ENCODE data around the gene FUT1.
"Not testable (repeated sequence)": the region's sequence is repeated elsewhere in the genome, so short reads cannot be mapped to it uniquely, and the experiment has no call there.

FUT1 gene

DNA sequence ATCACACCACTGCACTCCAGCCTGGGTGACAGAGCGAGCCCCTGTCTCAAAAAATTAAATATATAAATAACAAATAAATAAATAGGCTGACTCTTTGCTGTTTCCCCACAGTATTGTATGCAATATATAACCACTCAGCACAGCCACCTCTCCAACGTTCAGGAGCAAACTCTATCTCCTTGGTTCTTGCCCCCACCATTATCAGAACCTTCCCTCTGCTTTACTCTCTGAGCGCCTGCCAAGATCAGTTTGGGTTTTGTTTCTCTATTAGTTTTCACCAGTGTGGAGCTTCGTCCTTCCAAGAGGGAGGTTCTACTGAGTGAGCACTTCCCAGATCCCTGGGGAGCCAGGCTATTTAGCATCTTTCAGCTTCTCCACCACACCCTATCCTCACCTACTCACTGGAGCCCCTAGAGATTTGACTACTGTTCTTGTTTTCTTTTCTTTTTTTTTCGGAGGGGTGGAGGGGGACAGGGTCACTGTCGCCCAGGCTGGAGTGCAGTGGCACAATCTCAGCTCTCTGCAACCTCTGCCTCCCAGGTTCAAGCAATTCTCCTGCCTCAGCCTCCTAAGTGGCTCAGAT, 15.8 kb upstream of the FUT1 start:
- DNase-seq: not testable (repeated sequence)

DNA sequence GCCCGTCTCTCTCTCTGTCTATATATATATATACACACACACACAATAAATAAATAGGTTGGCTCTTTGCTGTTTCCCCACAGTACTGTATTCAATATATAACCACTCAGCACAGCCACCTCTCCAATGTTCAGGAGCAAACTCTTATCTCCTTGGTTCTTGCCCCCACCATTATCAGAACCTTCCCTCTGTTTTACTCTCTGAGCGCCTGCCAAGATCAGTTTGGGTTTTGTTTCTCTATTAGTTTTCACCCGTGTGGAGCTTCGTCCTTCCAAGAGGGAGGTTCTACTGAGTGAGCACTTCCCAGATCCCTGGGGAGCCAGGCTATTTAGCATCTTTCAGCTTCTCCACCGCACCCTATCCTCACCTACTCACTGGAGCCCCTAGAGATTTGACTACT, 13.4 kb upstream of the FUT1 start:
- not testable (repeated sequence) for DNase-seq

DNA sequence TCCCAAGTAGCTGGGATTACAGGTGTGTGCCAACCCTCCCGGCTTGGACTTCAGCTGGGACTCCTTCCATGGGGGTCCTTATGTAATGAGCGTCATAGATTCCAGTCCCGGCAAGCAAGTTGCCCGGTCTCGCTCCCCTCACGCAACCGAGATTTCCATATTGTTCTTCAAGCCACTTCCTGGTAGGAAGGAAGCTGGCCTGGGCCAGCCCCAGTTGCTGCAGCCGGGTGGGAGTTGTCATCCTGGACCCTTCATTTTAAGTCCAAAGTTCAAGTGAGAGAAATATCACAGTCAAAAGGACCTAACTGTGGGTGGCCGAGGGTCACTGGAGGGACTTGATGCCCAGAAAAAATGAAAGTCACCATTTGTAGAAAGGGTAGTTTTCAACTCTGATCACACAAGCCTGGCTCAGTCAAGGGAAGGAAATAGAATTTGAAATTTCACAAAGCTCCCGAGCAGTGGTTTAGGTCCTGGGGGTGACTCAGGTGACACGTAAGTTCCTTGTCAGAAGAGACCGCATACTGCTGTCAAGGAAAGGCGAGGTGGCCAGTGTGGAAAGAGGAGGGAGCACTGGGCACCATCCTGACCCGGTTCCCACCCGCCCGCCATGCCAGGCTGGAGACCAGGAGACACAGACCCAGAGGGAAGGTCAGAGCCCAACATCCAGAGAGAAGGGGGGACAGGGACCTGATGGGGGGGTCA, 8.2 kb upstream of the FUT1 start:
- DNase-seq: no peak

DNA sequence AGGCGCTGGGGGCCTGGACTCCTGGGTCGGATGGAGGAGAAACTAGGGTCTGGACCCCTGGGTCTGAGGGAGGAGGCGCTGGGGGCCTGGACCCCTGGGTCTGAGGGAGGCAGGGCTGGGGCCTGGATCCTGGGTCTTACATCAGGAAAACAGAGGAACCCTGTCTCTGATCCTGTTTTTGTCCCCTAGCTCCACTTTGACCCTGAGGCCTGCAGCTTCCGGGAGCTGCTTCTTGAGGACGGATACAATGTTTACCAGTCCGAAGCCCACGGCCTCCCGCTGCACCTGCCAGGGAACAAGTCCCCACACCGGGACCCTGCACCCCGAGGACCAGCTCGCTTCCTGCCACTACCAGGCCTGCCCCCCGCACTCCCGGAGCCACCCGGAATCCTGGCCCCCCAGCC, 5.3 kb upstream of the FUT1 start:
- DNase-seq: no peak

DNA sequence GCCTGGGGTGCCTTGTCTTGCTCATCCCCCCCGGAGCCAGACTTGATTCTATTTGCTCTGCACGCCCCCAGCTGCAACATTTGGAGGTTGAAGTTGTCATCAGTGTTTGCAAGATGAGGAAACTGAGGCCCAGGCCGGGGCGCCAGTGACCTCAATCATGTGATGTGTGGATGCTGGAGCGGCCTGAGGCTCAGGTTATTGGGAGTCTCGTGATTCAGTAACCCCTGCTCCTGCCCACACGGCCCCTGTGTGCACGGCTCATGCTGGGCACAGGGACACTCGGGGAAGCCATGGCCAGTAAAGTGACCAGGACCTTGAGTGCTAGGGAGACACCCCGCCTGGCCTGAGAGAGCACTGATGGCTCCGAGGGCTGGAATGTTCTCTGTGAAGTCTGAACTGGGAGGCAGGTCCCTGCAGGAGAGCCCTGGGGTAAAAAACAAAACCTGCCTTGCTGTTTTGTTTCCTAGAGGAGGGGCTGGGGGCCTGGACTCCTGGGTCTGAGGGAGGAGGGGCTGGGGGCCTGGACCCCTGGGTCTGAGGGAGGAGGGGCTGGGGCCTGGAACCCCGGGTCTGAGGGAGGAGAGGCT, 4.7 kb upstream of the FUT1 start:
- no peak for DNase-seq

DNA sequence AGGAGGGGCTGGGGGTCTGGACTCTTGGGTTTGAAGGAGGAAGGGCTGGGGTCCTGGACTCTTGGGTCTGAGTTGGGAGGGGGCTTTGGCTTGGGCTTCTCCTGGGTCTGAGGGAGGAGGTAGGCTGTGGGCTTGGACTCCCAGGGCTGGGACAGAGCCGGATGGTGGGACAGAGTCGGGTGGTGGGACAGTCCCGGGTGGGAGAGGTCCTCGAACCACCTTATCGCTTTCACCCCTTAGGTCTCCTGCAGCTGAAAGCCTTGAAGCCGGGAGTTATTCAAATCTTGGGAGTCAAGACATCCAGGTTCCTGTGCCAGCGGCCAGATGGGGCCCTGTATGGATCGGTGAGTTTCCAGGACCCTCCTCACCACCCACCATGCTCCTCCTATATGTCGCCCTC, 4.2 kb upstream of the FUT1 start:
- DNase-seq: no peak

DNA sequence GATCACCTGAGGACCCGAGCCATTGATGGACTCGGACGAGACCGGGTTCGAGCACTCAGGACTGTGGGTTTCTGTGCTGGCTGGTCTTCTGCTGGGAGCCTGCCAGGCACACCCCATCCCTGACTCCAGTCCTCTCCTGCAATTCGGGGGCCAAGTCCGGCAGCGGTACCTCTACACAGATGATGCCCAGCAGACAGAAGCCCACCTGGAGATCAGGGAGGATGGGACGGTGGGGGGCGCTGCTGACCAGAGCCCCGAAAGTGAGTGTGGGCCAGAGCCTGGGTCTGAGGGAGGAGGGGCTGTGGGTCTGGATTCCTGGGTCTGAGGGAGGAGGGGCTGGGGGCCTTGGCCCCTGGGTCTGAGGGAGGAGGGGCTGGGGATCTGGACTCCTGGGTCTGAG, 3.8 kb upstream of the FUT1 start:
- DNase-seq: no peak

DNA sequence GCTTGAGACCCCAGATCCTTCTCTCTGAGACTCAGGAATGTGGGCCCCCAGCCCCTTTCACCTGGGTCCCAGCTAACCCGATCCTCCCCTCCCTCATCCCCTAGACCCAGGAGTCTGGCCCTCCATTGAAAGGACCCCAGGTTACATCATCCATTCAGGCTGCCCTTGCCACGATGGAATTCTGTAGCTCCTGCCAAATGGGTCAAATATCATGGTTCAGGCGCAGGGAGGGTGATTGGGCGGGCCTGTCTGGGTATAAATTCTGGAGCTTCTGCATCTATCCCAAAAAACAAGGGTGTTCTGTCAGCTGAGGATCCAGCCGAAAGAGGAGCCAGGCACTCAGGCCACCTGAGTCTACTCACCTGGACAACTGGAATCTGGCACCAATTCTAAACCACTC, 3.3 kb upstream of the FUT1 start:
- no peak for DNase-seq

DNA sequence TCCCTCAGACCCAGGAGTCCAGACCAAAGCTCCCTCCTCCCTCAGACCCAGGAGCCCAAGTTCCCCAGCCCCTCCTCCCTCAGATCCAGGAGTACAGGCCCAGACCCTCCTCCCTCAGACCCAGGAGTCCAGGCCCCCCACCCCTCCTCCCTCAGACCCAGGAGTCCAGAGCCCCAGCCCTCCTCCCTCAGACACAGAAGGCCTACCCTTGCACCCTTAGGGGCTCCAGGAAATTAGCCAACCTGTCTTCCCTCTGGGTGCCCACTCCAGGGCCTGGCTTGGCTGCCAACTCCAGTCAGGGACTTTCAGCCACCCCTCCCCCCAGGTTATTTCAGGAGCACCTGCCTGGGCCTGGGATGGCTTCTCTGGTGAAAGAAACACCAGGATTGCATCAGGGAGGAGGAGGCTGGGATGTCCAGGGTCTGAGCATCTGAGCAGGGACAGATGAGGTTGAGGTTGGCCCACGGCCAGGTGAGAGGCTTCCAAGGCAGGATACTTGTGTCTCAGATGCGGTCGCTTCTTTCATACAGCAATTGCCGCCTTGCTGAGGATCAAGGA, 2.7 kb upstream of the FUT1 start, which contains the start of gene FGF21:
FGF21 (plus strand) TSS at position 441 of the 558 bp plus-strand sequence. CDS start 713 bp downstream, outside the sequence.
- no peak for DNase-seq

DNA sequence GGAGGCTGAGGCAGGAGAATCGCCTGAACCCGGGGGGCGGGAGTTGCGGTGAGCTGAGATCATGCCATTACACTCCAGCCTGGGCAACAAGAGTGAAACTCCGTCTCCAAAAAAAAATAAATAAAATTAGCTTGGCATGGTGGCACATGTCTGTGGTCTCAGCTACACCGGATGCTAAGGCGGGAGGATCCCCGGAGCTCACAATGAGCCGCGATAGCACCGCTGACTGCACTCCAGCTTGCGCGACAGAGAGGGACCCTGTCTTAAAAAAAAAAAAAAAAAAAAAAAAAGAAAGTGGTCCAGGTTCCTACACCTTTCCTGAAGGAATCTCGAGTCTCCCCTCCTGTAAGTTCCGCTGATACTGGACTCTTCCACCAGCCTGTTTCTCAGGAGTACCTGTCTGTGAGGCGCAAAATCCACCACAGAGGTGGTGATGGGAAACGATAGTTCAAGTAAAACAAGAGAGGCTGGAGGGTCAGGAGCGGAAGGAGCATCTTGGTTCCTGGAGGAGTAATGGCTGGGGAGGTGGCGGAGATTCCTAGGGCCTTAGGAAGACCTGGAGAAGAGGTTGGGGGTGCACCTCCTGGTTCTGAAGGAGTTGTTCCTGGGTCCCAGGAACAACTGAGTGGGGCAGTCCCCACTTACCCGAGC, 471 bp downstream of the FUT1 start:
- no peak for DNase-seq

DNA sequence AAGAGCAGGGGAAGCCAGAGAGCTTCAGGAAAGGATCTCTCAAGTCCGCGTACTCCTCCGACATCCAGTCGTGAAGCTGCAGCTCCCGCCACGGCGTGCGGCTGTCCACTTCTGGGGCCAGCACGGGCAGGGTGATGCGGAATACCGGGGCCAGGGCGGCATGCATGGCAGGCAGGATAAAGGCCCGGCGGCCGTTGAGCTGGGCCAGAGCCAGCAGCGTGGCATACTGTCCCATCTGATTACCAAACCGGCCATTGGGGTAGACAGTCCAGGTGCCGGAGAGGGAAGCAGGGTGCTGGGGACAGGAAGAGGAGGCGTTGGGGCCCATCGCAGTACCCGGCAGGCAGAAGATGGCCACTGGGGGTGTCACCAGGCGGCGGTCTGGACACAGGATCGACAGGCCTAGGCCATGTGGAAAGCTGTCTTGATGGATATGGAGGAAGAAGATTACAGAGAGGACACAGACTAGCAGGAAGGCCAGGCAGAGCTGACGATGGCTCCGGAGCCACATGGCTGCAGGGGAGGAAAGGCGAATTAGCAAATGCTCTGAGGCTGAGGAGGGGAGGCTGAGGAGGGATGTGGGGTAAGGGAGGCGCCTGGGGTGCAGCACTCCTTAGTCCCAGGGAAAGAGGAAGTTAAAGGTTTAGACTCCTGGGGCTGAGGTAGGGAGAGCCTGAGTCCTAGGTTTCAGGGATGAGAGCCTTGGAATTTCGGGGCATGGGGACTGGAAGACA, 1.5 kb downstream of the FUT1 start:
- DNase-seq: no peak

DNA sequence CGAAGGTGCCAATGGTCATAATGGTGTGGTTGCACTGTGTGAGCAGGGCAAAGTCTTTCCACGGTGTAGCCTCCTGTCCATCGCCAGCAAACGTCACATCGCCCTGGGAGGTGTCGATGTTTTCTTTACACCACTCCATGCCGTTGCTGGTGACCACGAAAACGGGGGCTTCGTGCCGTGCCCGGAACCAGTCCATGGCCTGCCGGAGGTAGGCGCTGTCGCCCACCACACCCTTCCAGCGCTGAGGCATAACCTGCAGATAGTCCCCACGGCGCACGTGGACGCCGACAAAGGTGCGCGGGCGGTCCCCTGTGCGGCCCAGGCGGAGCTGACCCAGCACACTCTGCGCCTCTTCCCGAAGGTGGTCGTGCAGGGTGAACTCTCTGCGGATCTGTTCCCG, 2.1 kb downstream of the FUT1 start:
- DNase-seq: no peak

DNA sequence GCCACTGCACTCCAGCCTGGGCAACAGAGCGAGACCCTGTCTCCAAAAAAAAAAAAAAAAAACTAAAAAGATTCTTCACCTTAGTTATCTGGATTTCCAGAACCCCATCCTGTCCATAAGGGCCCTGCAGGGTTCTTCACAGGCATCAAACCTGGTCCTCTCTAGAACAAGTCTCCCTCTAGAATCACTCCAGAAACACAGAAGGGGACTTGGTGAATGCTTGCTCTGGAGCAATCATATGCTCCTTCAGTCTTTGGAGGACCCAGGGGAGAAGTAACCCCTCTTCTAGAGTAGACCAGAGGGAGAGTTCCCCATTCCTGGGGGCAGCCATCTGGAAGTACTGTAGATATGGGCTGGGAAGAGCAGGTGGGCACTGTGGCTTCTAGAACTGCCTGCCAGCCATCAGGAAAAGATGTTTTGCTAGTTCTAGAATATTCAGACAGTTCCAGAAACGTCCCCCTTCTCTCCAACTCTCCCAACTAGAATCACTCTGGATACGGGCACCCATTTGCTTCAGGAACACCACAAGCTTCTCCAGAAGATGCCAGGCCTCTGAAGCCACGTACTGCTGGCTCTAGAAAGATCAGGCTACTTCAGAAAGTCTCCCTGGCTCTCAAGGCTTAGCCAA, 2.8 kb downstream of the FUT1 start:
- no peak for DNase-seq

DNA sequence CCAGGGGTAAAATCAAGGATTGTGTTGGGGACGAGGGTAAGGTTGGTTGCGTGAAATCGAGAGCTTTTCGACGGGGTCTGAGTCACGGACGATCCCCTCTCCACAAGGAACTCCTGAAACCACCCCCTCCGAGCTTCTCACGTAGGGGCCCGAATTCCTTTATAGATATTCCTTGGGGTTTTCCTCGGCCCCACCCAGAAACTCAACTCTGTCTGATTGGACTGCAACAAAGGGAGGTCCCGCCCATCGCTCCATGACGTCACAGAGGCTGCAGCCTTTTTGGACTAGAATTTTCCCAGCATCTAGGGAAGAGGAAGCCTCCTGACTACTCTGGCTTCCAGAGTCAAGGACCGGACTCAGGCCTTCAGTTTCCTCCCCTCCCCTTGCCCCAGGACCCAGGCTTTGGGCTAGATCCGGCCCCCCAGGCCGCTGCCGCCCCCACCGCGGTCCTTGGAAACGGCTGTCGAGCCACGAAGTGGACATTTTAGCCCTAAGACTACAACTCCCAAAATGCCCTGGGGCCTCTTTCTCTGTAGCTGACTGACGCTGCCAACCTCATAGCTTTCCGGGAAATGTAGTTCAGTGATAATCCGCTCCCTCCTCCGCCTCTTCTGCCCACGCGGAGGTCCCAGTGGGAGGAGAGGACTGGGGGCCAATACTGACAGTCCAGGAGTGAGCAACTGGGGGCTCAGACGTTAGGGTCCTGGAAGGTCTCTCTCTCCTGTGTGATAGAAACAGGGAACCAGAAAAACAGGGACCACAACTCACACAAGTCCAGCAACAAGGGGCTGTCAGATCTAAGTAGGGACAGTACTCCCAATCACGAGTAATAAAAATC, 5.5 kb downstream of the FUT1 start, which contains the start of gene IZUMO1:
IZUMO1 (minus strand) TSS at position 172 of the 838 bp plus-strand sequence. CDS start 1,050 bp downstream, outside the sequence.
- peak; percentile 79 for DNase-seq

DNA sequence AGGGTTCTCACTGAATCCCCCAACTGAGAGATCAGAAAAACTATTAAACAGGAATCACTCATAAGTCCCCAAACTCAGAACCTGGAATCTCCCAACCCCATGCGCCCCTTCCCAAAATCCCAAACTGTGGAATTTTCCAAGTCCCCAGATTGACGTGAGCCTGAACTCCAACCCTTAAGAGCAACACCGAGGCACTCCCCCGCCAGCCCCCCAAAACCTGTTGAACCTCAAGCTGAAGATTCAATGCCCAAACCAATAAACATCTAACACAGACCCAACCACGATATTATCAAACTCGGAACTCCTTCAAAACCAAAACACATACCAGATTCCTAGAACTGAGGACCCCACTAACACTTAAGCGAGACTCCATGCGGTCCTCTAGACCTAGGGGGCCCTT, 6.3 kb downstream of the FUT1 start:
- DNase-seq: no peak

DNA sequence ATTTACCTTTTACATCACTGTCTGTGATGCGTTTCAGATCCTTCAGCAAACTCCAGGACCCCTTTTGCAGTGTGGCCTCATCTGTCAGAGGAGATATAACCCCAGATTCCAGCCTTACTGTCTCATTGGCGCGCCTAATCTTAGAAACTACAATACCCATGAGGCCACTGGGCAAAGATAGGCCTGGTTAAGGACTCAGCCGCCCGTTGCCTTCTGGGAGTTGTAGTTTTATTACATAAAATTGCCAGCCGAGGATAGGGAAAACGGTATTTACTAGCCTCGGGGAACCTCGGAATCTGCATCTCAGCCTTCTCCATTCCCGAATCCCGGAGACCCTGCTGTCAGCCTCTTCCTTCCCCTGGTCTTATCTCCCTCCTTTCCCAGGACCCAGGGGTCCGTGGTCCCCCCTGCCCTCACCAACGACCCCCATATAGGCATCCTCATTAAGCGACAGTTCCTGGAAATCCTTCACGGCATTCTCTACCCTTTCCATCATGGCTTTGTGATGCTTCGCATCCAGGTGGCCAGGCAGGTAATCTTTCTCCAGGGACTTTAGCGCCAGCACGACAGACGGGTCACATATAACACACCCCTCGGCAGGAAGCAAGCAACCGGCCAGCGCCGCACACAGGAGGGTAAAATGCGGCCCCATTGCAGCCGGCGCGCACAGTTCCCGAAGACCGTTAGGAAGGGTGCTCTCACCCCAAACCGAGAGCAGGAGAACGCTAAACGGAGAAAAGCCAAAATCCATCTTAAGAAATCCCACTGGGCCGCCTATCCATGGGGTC, 7.0 kb downstream of the FUT1 start:
- DNase-seq: peak; percentile 75

DNA sequence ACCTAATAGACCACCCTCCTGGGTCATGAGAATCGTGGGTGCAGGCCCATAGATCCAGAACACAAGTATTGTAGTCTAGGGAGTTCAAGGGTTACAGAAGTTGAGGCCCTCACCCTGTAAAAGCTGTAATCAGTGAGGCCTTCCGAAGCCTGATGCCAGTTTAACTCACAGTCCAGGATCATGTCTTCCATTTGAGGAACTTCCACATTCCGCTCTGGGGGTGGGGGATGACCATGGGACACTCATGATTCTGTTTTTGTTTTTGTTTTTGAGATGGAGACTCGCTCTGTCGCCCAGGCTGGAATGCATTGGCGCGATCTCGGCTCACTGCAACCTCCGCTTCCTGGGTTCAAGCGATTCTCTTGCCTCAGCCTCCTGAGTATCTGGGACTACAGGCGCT, 10.3 kb downstream of the FUT1 start:
- DNase-seq: no peak

DNA sequence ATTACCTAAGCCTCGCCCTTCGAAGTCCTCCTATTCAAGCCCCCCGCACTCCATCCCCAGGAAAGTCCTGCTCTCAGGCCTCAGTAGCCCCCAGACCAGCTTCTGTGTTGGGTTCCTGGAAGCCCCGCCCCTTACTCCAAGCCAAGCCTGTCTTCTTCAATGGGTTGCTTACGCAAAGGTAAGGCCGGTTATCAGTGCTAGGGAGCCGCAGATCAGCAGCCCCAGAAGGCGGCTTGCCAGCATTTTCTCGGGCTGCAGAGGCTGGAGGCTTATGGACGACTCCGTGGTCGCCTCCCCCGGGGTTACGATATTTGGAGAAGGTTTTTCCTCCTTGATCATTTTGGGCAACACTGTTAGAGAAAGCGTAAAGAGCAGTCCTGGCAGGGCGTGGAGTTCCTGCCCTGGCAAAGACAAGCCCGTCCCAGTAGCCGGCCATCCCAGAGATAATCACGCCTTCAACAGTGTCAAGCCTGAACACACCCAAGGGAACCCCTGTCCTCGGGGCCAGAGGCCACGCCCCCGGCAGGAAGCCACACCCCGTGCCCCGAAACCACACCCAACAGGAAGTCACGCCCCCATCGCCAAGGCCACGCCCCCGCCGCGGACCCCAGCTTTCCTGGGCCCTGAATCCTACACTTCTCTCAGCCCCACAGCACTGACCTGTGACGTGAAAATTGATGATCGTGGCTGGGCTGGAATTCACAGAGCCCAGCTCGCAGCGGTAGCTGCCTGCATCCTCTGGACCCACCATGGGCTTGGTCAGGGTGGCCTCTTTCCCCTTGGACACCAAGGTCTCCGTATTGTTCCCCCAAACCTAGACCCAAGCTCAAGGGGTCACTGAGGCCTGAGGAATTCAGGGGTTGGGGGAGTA, 11.1 kb downstream of the FUT1 start:
- peak; percentile 77 for DNase-seq

All from activated effector memory CD4-positive, alpha-beta T cell treated with anti-CD3 and anti-CD28 coated beads, Interleukin-2, amount 50 U/mL, for 16 hours (primary cell).